Liver (tissue), 9 donors: ENCODE data around the gene GRIN2D. TPM values are rescaled to one million over a fixed set of nuclear protein-coding genes. Genes with fewer than 3 reads are reported as not detected.

Source experiments
- DNase-seq: peaks from one replicate; pipeline ENCODE4 v3.0.0-alpha.2; 2017; ENCODE audit warnings: low spot score
- H3K27ac ChIP-seq, 2 donors: one replicate each; pipeline ENCODE4 v1.7.0; 2013; ENCODE audit warnings: inconsistent platforms in 2 of 2, low read length in 2 of 2, control low read depth in 1 of 2, low read depth in 1 of 2, mild to moderate bottlenecking in 1 of 2
- H3K27me3 ChIP-seq, 4 donors: one replicate each; pipeline versions ENCODE4 v1.6.1 to v1.7.0; 2013; ENCODE audit warnings: low read length in 3 of 4, inconsistent platforms in 1 of 4, mild to moderate bottlenecking in 1 of 4, moderate library complexity in 1 of 4; ENCODE audit not compliant: control insufficient read depth in 4 of 4, insufficient read depth in 4 of 4
- H3K36me3 ChIP-seq, 4 donors: one replicate each; pipeline versions ENCODE4 v1.6.1 to v1.7.0; 2013; ENCODE audit warnings: low read length in 3 of 4, mild to moderate bottlenecking in 3 of 4, low read depth in 1 of 4, moderate library complexity in 1 of 4; ENCODE audit not compliant: control insufficient read depth in 4 of 4, insufficient read depth in 3 of 4
- H3K4me1 ChIP-seq, 4 donors: one replicate each; pipeline versions ENCODE4 v1.6.1 to v1.7.0; 2013; ENCODE audit warnings: low read length in 3 of 4, mild to moderate bottlenecking in 3 of 4, moderate library complexity in 1 of 4; ENCODE audit not compliant: control insufficient read depth in 4 of 4, insufficient read depth in 4 of 4
- H3K4me3 ChIP-seq, 3 donors: one replicate each; pipeline versions ENCODE4 v1.6.1 to v1.7.0; 2013; ENCODE audit warnings: low read length in 3 of 3, control low read depth in 1 of 3, low read depth in 1 of 3, mild to moderate bottlenecking in 1 of 3
- H3K9ac ChIP-seq, 2 donors: one replicate each; pipeline ENCODE4 v1.7.0; 2013; ENCODE audit warnings: low read length in 2 of 2, mild to moderate bottlenecking in 2 of 2, moderate library complexity in 2 of 2, control low read depth in 1 of 2, low read depth in 1 of 2
- H3K9me3 ChIP-seq, 4 donors: one replicate each; pipeline versions ENCODE4 v1.6.1 to v1.7.0; 2013; ENCODE audit warnings: low read length in 3 of 4; ENCODE audit not compliant: control insufficient read depth in 4 of 4
- EGR1 ChIP-seq, 2 donors: IDR thresholded peaks; 2 replicates each; pipeline ENCODE4 v1.6.1; 2016 to 2018; ENCODE audit warnings: antibody characterized with exemption in 2 of 2, low read depth in 2 of 2
- FOXA1 ChIP-seq: IDR thresholded peaks from 2 replicates; pipeline ENCODE4 v1.6.1; 2016; ENCODE audit warnings: antibody characterized with exemption
- GABPA ChIP-seq, 2 donors: IDR thresholded peaks in 1 of 2; conservative IDR thresholded peaks in 1 of 2; 2 replicates each; pipeline ENCODE4 v1.6.1; 2016; ENCODE audit warnings: antibody characterized with exemption in 2 of 2, mild to moderate bottlenecking in 1 of 2, moderate library complexity in 1 of 2
- HNF4A ChIP-seq, 2 donors: conservative IDR thresholded peaks; 2 replicates each; pipeline ENCODE4 v1.6.1; 2016; ENCODE audit warnings: antibody characterized with exemption in 2 of 2, mild to moderate bottlenecking in 2 of 2
- JUND ChIP-seq, 2 donors: IDR thresholded peaks; 2 replicates each; pipeline ENCODE4 v1.6.1; 2016; ENCODE audit warnings: antibody characterized with exemption in 2 of 2
- NR2F2 ChIP-seq: IDR thresholded peaks from 2 replicates; pipeline ENCODE4 v1.6.1; 2016; ENCODE audit warnings: antibody characterized with exemption
- RXRA ChIP-seq, 2 donors: IDR thresholded peaks; 2 replicates each; pipeline ENCODE4 v1.6.1; 2017 to 2018; ENCODE audit warnings: antibody characterized with exemption in 2 of 2, mild to moderate bottlenecking in 1 of 2
- SP1 ChIP-seq: IDR thresholded peaks from 2 replicates; pipeline ENCODE4 v1.6.1; 2018; ENCODE audit warnings: antibody characterized with exemption, mild to moderate bottlenecking
- TAF1 ChIP-seq: conservative IDR thresholded peaks from 2 replicates; pipeline ENCODE4 v1.6.1; 2016; ENCODE audit warnings: antibody characterized with exemption, mild to moderate bottlenecking
- YY1 ChIP-seq: IDR thresholded peaks from 2 replicates; pipeline ENCODE4 v1.6.1; 2016; ENCODE audit warnings: antibody characterized with exemption, mild to moderate bottlenecking
- WGBS: extraction: QIAGEN DNeasy Blood & Tissue Kit; methylation state at CpG from one replicate; pipeline ENCODE4 v1.1.7; 2013; 5-methylcytosine and 5-hydroxymethylcytosine counted together
- polyA plus RNA-seq, 2 donors: library from polyadenylated mRNA; stranded (reverse) in 1 of 2; unstranded in 1 of 2; fragments of 200-250 nt in 1 of 2; fragments of >200 nt in 1 of 2; fragmentation: Nextera tagmentation in 1 of 2; extraction: Ambion mirVana in 1 of 2; gene quantifications; one replicate each; pipeline versions ENCODE4 v1.2.1 to v1.2.3, GENCODE V29; 2013 to 2015
- total RNA-seq, 2 donors: library from RNA; depleted of rRNA; stranded (reverse); fragments of >200 nt; gene quantifications; one replicate each; pipeline ENCODE4 v1.2.3, GENCODE V29; 2014
- TF ChIP-seq, protein P1 (sequence below): IDR thresholded peaks from 2 replicates; pipeline ENCODE4 v1.6.1; 2016; ENCODE audit warnings: antibody characterized with exemption
- TF ChIP-seq, protein P2 (sequence below): IDR thresholded peaks from 2 replicates; pipeline ENCODE4 v1.6.1; 2016; ENCODE audit warnings: antibody characterized with exemption
- TF ChIP-seq, protein P3 (sequence below): IDR thresholded peaks from 2 replicates; pipeline ENCODE4 v1.6.1; 2016; ENCODE audit warnings: antibody characterized with exemption, mild to moderate bottlenecking
- TF ChIP-seq, protein P4 (sequence below): fragments of 150-350 bp; IDR thresholded peaks from 2 replicates; pipeline ENCODE4 v1.5.1; 2017; ENCODE audit warnings: improper control_type of control experiment, low read depth, low read length; ENCODE audit not compliant: missing input control
- TF ChIP-seq, protein P5 (sequence below): IDR thresholded peaks from 2 replicates; pipeline ENCODE4 v1.6.1; 2016; ENCODE audit warnings: antibody characterized with exemption
- donor health status: healthy.
- donor health status: healthy.
- donor health status: healthy.
- donor health status: healthy.
- donor health status: healthy.

GRIN2D gene
- total and polyA plus RNA-seq, 4 donors, result 0.13 to 0.33 (median 0.17) TPM; not detected in 1

DNA sequence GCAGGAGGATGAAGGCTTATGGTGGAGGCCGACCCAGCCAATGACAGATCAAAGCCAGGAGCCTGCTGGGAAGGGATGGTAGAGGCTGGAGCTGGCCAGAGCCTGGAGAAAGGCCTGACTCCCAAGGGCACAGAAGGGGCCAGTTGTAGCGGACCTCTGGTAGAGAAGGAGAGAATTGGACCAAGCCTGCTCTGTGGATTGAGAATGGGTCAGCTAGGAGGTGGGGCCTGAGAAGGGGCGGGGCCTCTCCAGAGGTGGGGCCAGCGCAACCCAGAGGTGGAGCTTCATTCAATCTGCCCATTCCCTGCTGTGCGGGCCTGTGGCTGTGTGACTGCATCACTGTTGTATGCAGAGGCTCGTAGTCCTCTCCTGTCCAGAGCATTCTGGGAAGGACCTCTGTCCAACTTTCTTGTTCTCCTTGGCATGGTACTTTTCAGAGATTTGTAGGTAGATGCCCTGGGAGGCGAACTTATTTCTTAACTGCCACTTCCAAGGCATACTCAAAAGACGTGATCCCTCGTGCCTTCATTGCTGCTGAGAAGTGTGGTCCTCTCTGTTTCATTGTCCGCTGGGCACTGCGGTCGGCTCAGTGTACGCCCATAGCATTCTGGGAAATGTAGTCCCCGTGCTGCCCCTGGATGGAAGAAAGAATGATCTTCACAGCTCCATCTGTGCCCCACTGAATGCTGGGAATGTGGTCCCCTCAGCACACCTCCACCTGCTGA, 6.7 kb downstream of the GRIN2D start:
- no peak for DNase-seq
- Histone ChIP-seq H3K36me3 (no peaks in the 10 kb centered on the region), H3K9me3 (no peaks in the 10 kb centered on the region), H3K9ac (no peak overlapping the region), H3K4me3 (no peak overlapping the region), H3K27me3 (peaks cover 0 to 13% (median 12%) of the 10 kb centered on the region in 4 donors), H3K27ac (no peak overlapping the region), H3K4me1 (peaks cover 0 to 5% (median 4%) of the 10 kb centered on the region in 4 donors)
- TF ChIP-seq, protein P1, sequence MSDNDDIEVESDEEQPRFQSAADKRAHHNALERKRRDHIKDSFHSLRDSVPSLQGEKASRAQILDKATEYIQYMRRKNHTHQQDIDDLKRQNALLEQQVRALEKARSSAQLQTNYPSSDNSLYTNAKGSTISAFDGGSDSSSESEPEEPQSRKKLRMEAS, result no peak
- TF ChIP-seq, protein P2, sequence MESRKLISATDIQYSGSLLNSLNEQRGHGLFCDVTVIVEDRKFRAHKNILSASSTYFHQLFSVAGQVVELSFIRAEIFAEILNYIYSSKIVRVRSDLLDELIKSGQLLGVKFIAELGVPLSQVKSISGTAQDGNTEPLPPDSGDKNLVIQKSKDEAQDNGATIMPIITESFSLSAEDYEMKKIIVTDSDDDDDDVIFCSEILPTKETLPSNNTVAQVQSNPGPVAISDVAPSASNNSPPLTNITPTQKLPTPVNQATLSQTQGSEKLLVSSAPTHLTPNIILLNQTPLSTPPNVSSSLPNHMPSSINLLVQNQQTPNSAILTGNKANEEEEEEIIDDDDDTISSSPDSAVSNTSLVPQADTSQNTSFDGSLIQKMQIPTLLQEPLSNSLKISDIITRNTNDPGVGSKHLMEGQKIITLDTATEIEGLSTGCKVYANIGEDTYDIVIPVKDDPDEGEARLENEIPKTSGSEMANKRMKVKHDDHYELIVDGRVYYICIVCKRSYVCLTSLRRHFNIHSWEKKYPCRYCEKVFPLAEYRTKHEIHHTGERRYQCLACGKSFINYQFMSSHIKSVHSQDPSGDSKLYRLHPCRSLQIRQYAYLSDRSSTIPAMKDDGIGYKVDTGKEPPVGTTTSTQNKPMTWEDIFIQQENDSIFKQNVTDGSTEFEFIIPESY, result no peak
- TF ChIP-seq, protein P3, sequence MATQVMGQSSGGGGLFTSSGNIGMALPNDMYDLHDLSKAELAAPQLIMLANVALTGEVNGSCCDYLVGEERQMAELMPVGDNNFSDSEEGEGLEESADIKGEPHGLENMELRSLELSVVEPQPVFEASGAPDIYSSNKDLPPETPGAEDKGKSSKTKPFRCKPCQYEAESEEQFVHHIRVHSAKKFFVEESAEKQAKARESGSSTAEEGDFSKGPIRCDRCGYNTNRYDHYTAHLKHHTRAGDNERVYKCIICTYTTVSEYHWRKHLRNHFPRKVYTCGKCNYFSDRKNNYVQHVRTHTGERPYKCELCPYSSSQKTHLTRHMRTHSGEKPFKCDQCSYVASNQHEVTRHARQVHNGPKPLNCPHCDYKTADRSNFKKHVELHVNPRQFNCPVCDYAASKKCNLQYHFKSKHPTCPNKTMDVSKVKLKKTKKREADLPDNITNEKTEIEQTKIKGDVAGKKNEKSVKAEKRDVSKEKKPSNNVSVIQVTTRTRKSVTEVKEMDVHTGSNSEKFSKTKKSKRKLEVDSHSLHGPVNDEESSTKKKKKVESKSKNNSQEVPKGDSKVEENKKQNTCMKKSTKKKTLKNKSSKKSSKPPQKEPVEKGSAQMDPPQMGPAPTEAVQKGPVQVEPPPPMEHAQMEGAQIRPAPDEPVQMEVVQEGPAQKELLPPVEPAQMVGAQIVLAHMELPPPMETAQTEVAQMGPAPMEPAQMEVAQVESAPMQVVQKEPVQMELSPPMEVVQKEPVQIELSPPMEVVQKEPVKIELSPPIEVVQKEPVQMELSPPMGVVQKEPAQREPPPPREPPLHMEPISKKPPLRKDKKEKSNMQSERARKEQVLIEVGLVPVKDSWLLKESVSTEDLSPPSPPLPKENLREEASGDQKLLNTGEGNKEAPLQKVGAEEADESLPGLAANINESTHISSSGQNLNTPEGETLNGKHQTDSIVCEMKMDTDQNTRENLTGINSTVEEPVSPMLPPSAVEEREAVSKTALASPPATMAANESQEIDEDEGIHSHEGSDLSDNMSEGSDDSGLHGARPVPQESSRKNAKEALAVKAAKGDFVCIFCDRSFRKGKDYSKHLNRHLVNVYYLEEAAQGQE, result no peak
- no peak for TF ChIP-seq YY1
- TF ChIP-seq EGR1 (IDR thresholded peaks at IDR 0.05; ENCODE audit: low read depth in 2 of 2), result no peak
- TF ChIP-seq NR2F2, result no peak
- no peak for TF ChIP-seq TAF1
- TF ChIP-seq SP1, result no peak
- TF ChIP-seq, protein P4, sequence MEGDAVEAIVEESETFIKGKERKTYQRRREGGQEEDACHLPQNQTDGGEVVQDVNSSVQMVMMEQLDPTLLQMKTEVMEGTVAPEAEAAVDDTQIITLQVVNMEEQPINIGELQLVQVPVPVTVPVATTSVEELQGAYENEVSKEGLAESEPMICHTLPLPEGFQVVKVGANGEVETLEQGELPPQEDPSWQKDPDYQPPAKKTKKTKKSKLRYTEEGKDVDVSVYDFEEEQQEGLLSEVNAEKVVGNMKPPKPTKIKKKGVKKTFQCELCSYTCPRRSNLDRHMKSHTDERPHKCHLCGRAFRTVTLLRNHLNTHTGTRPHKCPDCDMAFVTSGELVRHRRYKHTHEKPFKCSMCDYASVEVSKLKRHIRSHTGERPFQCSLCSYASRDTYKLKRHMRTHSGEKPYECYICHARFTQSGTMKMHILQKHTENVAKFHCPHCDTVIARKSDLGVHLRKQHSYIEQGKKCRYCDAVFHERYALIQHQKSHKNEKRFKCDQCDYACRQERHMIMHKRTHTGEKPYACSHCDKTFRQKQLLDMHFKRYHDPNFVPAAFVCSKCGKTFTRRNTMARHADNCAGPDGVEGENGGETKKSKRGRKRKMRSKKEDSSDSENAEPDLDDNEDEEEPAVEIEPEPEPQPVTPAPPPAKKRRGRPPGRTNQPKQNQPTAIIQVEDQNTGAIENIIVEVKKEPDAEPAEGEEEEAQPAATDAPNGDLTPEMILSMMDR, result no peak
- TF ChIP-seq RXRA (IDR thresholded peaks at IDR 0.05), result no peak
- no peak for TF ChIP-seq JUND (IDR thresholded peaks at IDR 0.05)
- TF ChIP-seq GABPA (IDR thresholded peaks at IDR 0.05 in 1 of 2, conservative IDR thresholded peaks at IDR 0.05 in 1 of 2), result no peak
- WGBS, result 45% methylated on average over 14 of the region's 14 CpGs

DNA sequence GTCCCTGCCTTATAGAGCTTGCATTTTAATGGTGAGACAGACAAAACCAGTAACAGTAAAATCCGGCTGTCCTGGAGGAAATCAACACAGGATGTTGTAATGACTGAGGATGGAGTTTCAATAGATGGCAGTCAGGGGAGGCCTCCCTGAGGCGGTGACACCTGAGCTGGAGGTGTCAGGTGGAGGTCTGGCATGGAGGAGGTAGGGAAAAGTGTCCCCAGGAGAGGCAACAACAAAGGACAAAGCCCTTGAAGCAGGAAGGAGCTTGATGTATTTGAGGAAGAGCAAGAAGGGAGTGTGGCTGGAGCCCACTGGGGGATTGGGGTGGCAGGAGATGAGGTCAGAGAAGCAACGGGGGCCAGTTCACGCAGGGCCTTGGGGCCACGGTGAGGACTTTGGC, 7.8 kb downstream of the GRIN2D start:
- no peak for TF ChIP-seq HNF4A (conservative IDR thresholded peaks at IDR 0.05)
- TF ChIP-seq YY1, result no peak
- no peak for TF ChIP-seq FOXA1
- TF ChIP-seq, protein P1, result no peak
- TF ChIP-seq, protein P5, sequence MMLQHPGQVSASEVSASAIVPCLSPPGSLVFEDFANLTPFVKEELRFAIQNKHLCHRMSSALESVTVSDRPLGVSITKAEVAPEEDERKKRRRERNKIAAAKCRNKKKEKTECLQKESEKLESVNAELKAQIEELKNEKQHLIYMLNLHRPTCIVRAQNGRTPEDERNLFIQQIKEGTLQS, result no peak
- no peak for TF ChIP-seq TAF1
- no peak for TF ChIP-seq NR2F2
- no peak for TF ChIP-seq JUND (IDR thresholded peaks at IDR 0.05)
- peaks cover 0 to 5% (median 4%) of the 10 kb centered on the region in 4 donors for H3K4me1 ChIP-seq
- H3K27me3 ChIP-seq, result peaks cover 0 to 13% (median 9%) of the 10 kb centered on the region in 4 donors
- 80% methylated on average over 5 of the region's 5 CpGs for WGBS
- no peak overlapping the region for H3K27ac ChIP-seq
- H3K9me3 ChIP-seq, result peaks cover 0 to 2% (median 0%) of the 10 kb centered on the region in 4 donors
- no peak overlapping the region for H3K9ac ChIP-seq
- DNase-seq, result no peak
- H3K36me3 ChIP-seq, result no peaks in the 10 kb centered on the region
- H3K4me3 ChIP-seq, result no peak overlapping the region
